Skeletal muscle cell (primary cell): ENCODE measurements around the gene CDK5RAP2.
A peak's percentile ranks its signal among the peaks of the same experiment; 100 is the strongest.
"Not testable (repeated sequence)": the region's sequence is repeated elsewhere in the genome, so short reads cannot be mapped to it uniquely, and the experiment has no call there.

Experiments used
- DNase-seq: peaks from one replicate; pipeline ENCODE4 v3.0.0-alpha.2; 2010; ENCODE audit warnings: low read depth
- H3K4me3 ChIP-seq: 2 replicates; pipeline ENCODE4 v1.5.1; 2011; ENCODE audit warnings: low read depth, mild to moderate bottlenecking, control low read depth, low read length, moderate library complexity

CDK5RAP2 gene

DNA sequence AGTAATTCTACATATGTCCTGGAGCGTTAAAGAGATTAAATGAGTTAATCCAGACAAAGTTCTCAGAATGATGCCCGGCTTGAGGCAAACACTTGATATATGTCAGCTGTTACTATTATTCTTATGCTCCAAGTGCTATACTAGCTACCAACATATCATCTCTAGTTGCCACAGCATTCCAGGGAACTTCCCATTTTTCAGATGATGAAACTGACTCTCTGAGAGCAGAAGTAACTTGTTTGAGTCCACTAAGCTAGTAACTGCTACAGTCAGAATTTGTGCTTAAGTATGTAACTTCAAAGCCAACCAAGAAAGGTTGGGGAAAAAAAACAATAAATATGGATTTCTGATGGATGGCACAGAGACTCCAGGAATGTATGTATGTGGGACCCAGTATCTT is 98.1 kb downstream of the CDK5RAP2 start:
- DNase-seq = no peak

GRCh38 chr9:120481248-120481647 is 98.7 kb downstream of the CDK5RAP2 start:
- no peak overlapping the region for H3K4me3 ChIP-seq
- DNase-seq = no peak

More for the DNA sequence above, 98.1 kb downstream of the CDK5RAP2 start:
- H3K4me3 ChIP-seq = no peak overlapping the region

- DNase-seq = no peak
- H3K4me3 ChIP-seq = no peak overlapping the region
Observed at GRCh38 chr9:120480707-120481106, 99.3 kb downstream of the CDK5RAP2 start.

- DNase-seq = peak; percentile 64
- H3K4me3 ChIP-seq = no peak overlapping the region
Observed at GRCh38 chr9:120478208-120478607, 101.8 kb downstream of the CDK5RAP2 start.

- H3K4me3 ChIP-seq = no peak overlapping the region
- DNase-seq = peak; percentile 86
Observed at GRCh38 chr9:120477534-120478001, 102.4 kb downstream of the CDK5RAP2 start.

DNA sequence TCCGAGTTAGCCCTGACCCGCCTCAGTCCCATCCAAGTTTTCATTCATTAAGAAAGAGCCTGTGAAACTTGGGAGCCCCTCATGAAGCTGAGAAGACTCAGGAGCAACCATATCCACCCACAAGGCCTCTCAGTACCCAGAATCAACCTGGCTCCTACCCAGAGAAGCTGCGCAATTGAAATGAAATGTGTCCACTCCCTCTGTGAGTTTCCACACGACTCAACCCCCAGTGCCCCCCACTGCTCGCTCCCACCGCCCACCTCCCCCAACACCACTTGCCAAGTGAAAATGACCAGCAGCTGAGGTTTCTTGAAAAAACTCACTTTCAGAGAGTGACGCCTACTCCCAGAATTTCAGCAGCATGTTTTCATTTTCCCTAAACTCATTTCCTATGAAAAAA is 104.6 kb downstream of the CDK5RAP2 start:
- no peak overlapping the region for H3K4me3 ChIP-seq
- peak; percentile 77 for DNase-seq

DNA sequence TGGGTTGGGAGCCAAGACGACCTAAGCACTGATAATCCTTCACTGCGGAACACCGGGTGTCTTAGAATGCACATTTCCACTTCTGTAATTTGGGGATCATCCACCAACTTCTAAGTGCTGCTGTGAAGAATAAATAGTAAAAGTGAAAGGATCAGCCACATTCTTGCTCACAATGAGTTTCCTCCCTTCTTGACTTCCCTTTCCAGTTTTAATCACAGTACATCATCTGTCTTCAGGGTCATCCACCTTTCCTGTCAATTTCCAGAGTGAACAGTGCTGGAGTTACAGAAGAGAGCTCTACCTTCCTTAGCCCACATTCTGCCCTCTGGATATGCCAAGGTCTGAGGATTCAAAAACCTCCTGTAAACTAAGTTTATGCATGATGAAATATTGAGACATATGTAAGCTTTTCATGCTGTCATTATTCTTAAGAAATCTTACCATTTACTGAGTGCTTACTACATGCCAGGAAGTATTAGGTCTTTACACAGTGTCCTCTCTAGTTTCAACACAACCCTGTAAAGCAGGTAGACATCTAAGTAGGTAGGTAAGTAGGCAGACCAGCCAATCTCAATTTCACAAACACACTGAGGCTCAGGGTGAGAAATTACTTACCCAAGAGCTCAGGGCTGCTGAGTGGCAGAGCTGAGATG is 105.2 kb downstream of the CDK5RAP2 start:
- no peak overlapping the region for H3K4me3 ChIP-seq
- no peak for DNase-seq

DNA sequence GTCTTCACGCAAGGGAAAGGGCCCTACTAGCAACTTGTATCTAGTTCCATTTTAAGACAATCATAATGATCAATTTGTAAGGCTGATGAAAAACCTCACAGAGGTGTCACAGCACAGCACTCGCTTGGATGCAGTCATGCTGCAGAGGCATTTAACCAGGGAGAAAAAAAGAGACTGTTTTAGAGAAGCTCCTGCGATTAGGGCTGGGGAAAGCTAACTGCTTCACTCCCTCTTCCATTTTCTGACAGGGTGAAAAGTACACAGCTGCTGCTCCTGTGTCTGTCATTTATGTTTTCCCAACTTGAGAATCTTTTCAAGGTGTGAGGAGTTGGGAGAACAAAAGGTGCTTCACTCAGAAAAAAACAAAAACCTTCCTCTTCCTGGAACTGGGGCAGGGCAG is 106.4 kb downstream of the CDK5RAP2 start:
- H3K4me3 ChIP-seq = no peak overlapping the region
- no peak for DNase-seq

DNA sequence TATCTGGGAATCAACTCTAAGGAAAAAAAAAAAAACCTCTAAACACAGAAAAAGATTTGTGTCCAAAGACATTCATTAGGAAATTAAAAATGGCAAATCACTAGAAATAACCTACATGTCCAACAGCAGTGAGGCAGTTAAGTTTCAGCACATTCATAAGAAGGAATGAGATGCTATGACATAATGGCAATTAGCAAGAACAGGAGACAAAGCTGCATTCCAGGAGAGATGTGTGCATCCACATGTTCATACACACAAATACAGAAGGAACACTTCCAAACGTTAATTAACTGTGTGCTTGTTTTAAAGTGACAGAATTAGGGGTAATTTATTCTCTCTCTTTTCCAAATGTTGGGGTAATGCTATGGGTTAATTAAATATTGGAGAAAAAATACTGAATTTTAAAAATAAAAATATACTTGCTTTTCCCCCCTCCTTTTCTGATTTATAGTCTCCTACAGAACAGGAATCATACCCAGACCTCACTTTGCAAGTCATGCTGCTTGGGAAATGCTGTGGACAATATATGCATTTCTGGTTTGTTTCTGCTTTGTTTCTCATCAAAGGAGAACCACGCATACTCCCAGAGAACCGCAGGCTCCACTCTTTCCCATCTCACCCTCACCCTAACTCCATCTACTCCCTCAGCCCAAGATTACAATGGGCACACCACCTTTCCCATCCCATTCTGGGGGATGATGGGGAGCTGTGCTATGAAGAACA is 114.1 kb downstream of the CDK5RAP2 start:
- no peak for DNase-seq
- H3K4me3 ChIP-seq = no peak overlapping the region

DNA sequence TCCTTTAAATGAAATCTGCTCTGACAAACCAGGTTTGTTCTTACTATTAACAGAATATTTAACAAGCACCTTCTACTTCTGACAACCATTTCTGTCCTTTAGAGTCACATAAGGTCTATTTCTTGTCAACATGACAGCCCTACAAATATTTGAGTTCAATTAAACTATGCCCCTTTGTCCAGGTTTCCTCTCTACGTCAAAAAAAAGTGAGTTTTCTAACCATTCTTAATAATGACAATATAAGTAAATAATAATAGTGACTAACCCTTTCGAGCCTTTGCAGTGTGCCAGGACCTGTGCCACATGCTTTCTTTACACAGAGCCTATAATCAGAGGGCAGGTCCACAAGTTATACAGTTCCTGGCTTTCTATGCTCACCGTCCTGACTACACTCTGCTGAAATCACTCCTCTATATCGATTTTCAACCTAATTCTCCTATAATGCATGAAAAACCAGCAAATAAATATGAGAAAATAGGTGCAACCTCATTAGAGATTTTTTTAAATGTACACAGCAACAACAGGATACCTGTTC is 115.0 kb downstream of the CDK5RAP2 start:
- DNase-seq = no peak
- no peak overlapping the region for H3K4me3 ChIP-seq

- H3K4me3 ChIP-seq = no peak overlapping the region
- DNase-seq = no peak
Observed at GRCh38 chr9:120464176-120464886, 115.6 kb downstream of the CDK5RAP2 start.

- DNase-seq = no peak
- H3K4me3 ChIP-seq = no peak overlapping the region
Observed at GRCh38 chr9:120463765-120464164, 116.2 kb downstream of the CDK5RAP2 start.

DNA sequence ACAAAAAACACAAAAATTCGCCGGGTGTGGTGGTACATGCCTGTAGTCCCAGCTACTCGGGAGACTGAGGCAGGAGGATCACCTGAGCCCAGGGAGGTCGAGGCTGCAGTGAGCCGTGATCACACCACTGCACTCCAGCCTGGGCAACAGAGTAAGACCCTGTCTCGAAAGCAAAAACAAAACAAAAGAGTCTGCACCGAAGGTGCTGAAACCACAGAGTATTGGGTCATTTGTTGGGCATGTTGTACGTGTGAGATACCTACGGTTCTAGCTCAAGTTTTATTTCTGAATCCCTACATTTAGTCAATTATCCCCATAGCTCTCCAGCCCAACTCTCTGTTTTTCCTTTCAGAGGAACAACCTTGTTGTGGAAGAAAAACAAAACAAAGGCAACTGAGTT is 118.3 kb downstream of the CDK5RAP2 start:
- not testable (repeated sequence) for H3K4me3 ChIP-seq, DNase-seq

DNA sequence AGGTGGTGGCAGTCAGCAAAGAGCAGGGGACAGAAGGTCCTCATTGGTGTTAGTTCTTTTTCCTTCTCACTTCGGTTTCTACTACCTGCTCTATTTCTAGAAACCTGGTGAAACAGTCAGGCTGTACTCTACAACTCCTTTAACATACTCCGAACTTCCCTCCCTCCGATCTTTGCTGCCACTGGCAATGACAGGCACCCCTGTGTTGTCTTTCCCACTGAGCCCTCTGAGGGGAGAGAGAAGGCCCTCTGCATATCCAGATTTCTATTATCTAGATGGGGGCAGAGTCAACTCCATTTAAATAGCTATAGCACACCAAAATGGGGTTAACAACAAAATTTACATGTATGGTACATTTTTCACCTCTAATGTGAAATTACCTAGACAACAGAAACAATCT is 123.7 kb downstream of the CDK5RAP2 start:
- DNase-seq = no peak
- H3K4me3 ChIP-seq = no peak overlapping the region

GRCh38 chr9:120454467-120454866 is 125.5 kb downstream of the CDK5RAP2 start:
- DNase-seq = no peak
- H3K4me3 ChIP-seq = no peak overlapping the region

- no peak overlapping the region for H3K4me3 ChIP-seq
- no peak for DNase-seq
Observed at GRCh38 chr9:120453792-120454191, 126.2 kb downstream of the CDK5RAP2 start.

GRCh38 chr9:120452631-120453030 is 127.3 kb downstream of the CDK5RAP2 start:
- no peak overlapping the region for H3K4me3 ChIP-seq
- no peak for DNase-seq

- no peak for DNase-seq
- no peak overlapping the region for H3K4me3 ChIP-seq
Observed at GRCh38 chr9:120450916-120451315, 129.1 kb downstream of the CDK5RAP2 start.

- no peak for DNase-seq
Observed at GRCh38 chr9:120449566-120449965, 130.4 kb downstream of the CDK5RAP2 start.

DNA sequence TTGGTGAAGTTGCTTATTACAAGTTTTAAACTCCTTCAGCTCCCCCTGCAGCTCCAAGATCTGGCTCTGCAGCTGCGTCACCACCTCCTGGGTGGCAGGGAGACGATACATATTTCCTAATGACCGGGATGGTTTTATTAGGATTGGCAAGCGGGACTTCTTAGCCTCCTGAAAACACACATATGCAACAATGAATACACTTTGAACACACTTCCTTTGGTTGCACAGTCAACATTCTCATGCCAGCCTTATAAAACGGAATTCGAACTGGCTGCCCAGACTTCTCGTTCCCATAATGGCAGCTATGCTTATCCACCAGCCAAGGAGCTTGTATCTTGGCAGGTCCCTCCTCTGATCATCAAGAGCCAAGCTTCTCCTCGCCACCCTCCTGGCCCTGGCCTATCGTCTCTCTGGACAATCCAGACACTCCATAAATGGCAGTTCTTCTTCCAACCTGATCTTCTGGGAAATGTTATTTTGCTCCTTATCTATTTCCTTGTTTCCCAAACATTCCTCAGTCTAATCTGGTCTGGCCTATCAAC is 131.9 kb downstream of the CDK5RAP2 start:
- H3K4me3 ChIP-seq = no peak overlapping the region
- no peak for DNase-seq

More at GRCh38 chr9:120449566-120449965, 130.4 kb downstream of the CDK5RAP2 start:
- no peak overlapping the region for H3K4me3 ChIP-seq
